ENCODE results near the gene CFAP119. TPM values are rescaled to one million over a fixed set of nuclear protein-coding genes. Genes with fewer than 3 reads are reported as not detected.

Gene CFAP119
- total RNA-seq, 1 experiment from 2014 or later = 11.7 TPM

DNA sequence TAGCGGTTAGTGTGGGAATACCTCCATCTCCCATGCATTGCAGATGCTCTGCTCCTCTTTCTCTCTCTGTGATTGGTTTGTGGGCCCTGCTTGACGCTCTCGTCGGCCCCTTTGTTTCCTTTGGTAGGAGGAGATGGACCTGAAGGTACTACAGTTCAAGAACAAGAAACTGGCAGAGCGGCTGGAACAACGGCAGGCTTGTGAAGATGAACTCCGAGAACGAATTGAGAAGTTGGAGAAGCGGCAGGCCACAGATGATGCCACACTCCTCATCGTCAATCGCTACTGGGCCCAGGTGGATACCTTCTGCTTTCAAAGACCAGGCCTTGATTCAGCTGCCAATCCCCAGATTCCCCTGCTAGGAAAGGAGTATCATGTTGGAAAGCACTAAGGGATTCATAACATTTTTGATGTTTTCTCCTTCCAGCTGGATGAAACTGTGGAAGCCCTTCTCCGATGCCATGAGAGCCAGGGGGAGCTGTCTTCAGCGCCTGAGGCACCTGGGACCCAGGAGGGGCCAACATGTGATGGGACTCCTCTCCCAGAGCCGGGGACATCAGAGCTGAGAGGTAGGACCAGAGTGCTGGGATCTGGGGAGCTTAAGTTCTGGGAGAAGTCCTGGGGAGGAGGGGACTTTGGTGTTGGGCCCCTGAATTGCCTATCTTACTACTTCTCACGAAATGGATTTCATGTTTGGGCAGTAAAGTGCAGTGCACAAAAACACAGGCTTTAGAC, 1.3 kb upstream of the CFAP119 start:
- no TSS peak for BruUV-seq (replicated peaks)
- Histone ChIP-seq H3K4me3 (ENCODE audit: low read depth, low read length, poor library complexity, severe bottlenecking) (peak overlapping the region; percentile 72), H3K36me3 (ENCODE audit: insufficient read depth, low read length, poor library complexity, severe bottlenecking) (peaks cover 58% of the 10 kb centered on the region), H3K27me3 (replicated peaks; ENCODE audit: insufficient read depth, low read depth, low read length, poor library complexity) (no peaks in the 10 kb centered on the region), H3K9me3 (ENCODE audit: low read depth, low read length, poor library complexity, severe bottlenecking) (no peaks in the 10 kb centered on the region), H3K4me1 (ENCODE audit: insufficient read depth, low read length, poor library complexity, severe bottlenecking) (peaks cover 10% of the 10 kb centered on the region), H3K27ac (ENCODE audit: low read depth, low read length, poor library complexity, severe bottlenecking) (peak overlapping the region; percentile 83)
- POLR2A ChIA-PET (ENCODE audit: low non-redundant PET) = no interaction called here
- TF ChIP-seq, protein P1, sequence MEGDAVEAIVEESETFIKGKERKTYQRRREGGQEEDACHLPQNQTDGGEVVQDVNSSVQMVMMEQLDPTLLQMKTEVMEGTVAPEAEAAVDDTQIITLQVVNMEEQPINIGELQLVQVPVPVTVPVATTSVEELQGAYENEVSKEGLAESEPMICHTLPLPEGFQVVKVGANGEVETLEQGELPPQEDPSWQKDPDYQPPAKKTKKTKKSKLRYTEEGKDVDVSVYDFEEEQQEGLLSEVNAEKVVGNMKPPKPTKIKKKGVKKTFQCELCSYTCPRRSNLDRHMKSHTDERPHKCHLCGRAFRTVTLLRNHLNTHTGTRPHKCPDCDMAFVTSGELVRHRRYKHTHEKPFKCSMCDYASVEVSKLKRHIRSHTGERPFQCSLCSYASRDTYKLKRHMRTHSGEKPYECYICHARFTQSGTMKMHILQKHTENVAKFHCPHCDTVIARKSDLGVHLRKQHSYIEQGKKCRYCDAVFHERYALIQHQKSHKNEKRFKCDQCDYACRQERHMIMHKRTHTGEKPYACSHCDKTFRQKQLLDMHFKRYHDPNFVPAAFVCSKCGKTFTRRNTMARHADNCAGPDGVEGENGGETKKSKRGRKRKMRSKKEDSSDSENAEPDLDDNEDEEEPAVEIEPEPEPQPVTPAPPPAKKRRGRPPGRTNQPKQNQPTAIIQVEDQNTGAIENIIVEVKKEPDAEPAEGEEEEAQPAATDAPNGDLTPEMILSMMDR (conservative IDR thresholded peaks at IDR 0.05; ENCODE audit: low read depth, low read length) = no peak
- no peak for TF ChIP-seq EZH2 (IDR thresholded peaks at IDR 0.05; ENCODE audit: borderline replicate concordance, low read depth, low read length, poor library complexity, severe bottlenecking)
- DNase-seq (ENCODE audit: low spot score) = no peak
- intact Hi-C loops (cut with micrococcal nuclease; ENCODE audit: unreplicated experiment) = no loop called here
- CTCF ChIA-PET = no interaction called here

DNA sequence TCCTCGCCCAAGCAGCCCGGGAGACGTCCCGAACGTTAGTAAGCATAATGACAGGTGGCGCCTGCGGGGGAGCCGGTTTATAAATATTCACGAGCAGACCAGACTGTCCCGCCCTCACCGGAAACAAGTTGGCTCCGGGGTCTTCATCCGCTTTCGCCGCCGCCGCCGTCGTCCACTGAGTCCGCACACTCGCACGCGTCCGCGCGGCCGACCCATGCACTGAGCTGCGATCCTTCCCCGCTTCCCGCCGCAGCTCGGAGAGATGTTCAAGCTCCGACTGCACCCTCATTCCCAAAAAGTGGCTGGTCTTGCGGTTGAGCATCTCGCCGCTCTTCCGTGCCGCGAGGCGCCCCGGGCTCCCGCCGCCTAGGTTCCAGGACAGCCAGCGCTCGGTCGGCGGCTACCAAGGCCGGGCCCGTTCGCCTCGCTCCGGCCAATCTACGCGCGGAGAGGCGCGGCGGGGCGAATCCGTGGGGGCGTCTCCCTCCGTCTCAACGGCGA, 385 bp downstream of the CFAP119 start:
- Histone ChIP-seq H3K4me3 (ENCODE audit: low read depth, low read length, poor library complexity, severe bottlenecking) (peak overlapping the region; percentile 72), H3K9me3 (ENCODE audit: low read depth, low read length, poor library complexity, severe bottlenecking) (no peaks in the 10 kb centered on the region), H3K4me1 (ENCODE audit: insufficient read depth, low read length, poor library complexity, severe bottlenecking) (peaks cover 10% of the 10 kb centered on the region), H3K36me3 (ENCODE audit: insufficient read depth, low read length, poor library complexity, severe bottlenecking) (peaks cover 41% of the 10 kb centered on the region), H3K27ac (ENCODE audit: low read depth, low read length, poor library complexity, severe bottlenecking) (peak overlapping the region; percentile 62), H3K27me3 (replicated peaks; ENCODE audit: insufficient read depth, low read depth, low read length, poor library complexity) (no peaks in the 10 kb centered on the region)
- BruUV-seq (replicated peaks) = no TSS peak
- POLR2A ChIA-PET (ENCODE audit: low non-redundant PET) = no interaction called here
- DNase-seq (ENCODE audit: low spot score) = peak; percentile 60
- intact Hi-C loops (cut with micrococcal nuclease; ENCODE audit: unreplicated experiment) = no loop called here
- CTCF ChIA-PET = no interaction called here
- TF ChIP-seq, protein P1 (conservative IDR thresholded peaks at IDR 0.05; ENCODE audit: low read depth, low read length) = no peak
- no peak for TF ChIP-seq EZH2 (IDR thresholded peaks at IDR 0.05; ENCODE audit: borderline replicate concordance, low read depth, low read length, poor library complexity, severe bottlenecking)

DNA sequence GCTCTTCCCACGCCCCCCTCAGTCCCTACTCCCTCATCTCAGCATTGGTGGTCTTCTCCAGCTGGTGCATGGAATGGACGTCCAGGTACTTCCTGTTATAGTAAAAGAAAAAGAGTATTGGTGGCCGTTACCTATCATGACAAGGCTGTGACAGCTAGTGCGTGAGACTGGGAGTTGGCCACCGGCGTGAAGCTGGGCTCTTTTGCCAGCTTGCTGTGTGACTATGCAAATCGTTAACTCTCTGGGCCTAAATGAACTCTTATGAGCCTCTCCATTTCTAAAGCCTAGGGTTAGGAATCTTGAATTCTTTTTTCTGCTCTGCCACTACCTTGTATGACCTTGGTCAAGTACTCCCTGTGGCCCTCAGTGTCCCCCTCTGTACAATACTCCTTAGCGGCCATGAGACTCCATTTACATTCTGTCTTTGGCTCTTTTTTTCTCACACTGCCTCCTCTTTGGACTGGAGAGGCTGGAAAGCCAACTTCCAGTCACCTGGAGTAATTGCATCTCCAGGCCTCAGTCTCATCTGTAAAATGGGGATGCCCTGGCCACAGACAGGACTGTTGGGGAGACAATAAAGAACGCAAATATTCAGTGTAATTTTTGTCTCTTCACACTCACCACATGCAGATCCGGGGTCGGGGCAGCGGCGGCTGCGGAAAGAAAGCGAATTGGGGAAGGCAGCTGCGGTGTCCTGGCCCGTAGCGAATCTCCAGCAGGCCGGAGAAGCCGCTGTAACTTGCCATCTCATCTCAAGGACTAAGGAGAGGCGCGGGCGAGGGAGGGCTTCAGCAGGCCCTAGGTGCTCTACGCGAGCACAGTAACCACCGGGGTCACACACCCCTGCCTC, 1.1 kb downstream of the CFAP119 start:
- ChIA-PET CTCF (no interaction called here), POLR2A (ENCODE audit: low non-redundant PET) (no interaction called here)
- H3K4me3 ChIP-seq (ENCODE audit: low read depth, low read length, poor library complexity, severe bottlenecking) = peak overlapping the region; percentile 72
- H3K27me3 ChIP-seq (replicated peaks; ENCODE audit: insufficient read depth, low read depth, low read length, poor library complexity) = no peaks in the 10 kb centered on the region
- H3K36me3 ChIP-seq (ENCODE audit: insufficient read depth, low read length, poor library complexity, severe bottlenecking) = peaks cover 34% of the 10 kb centered on the region
- no peak for DNase-seq (ENCODE audit: low spot score)
- intact Hi-C loops (cut with micrococcal nuclease; ENCODE audit: unreplicated experiment) = no loop called here
- TF ChIP-seq EZH2 (IDR thresholded peaks at IDR 0.05; ENCODE audit: borderline replicate concordance, low read depth, low read length, poor library complexity, severe bottlenecking) = no peak
- TF ChIP-seq, protein P1 (conservative IDR thresholded peaks at IDR 0.05; ENCODE audit: low read depth, low read length) = no peak
- H3K27ac ChIP-seq (ENCODE audit: low read depth, low read length, poor library complexity, severe bottlenecking) = peak overlapping the region; percentile 62
- peaks cover 10% of the 10 kb centered on the region for H3K4me1 ChIP-seq (ENCODE audit: insufficient read depth, low read length, poor library complexity, severe bottlenecking)
- H3K9me3 ChIP-seq (ENCODE audit: low read depth, low read length, poor library complexity, severe bottlenecking) = no peaks in the 10 kb centered on the region
- BruUV-seq (replicated peaks) = TSS peak; percentile 54
